GM10847 (cell line): ENCODE results near the gene KNDC1.

Source experiments
- POLR2A ChIP-seq: IDR thresholded peaks from 2 replicates; pipeline ENCODE4 v1.6.1; 2011; ENCODE audit not compliant: insufficient read length; ENCODE audit errors: extremely low read depth

Gene KNDC1

DNA sequence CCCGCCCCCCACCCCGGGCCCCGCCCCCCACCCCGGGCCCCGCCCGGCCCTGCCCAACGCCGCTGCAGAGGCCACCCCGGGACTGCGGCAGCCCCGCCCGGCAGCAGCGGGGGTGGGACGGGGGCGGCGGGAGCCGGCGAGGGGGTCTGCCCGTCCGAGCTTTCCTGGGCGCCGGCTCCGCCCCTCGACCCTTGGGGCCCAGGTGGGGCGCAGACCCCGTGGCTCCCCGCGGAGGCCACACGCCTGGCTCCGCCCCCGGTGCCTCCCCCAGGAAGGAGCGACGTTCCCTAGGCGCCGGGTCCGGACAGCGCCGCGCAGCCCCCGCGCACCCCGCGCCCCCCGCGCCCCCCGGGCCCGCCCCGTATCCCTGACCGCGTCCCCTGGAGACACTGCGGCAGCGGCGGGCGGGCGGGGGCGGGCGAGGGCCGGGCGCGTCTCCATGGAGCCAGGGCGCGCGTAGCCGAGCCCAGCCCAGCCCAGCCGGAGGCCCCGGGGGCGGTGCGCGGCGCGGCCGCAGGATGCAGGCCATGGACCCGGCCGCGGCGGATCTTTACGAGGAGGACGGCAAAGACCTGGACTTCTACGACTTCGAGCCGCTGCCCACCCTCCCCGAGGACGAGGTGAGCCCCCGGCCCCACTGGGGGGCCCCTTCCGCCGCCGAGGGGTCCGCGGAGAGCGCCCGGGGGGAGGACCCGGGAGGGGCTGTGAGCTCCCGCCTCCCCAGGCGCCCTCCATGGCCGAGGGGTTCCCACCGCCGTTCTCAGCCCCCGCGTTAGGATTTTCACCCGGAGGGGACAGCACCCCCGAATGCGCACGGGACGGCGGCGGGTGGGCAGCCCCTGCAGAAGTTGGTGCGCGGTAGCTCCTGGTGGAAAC, at the start of gene KNDC1:
TSS of gene KNDC1 (plus strand) at position 270 of the 876 bp plus-strand sequence. CDS start at position 519, 249 bp downstream.
- no peak for TF ChIP-seq POLR2A

DNA sequence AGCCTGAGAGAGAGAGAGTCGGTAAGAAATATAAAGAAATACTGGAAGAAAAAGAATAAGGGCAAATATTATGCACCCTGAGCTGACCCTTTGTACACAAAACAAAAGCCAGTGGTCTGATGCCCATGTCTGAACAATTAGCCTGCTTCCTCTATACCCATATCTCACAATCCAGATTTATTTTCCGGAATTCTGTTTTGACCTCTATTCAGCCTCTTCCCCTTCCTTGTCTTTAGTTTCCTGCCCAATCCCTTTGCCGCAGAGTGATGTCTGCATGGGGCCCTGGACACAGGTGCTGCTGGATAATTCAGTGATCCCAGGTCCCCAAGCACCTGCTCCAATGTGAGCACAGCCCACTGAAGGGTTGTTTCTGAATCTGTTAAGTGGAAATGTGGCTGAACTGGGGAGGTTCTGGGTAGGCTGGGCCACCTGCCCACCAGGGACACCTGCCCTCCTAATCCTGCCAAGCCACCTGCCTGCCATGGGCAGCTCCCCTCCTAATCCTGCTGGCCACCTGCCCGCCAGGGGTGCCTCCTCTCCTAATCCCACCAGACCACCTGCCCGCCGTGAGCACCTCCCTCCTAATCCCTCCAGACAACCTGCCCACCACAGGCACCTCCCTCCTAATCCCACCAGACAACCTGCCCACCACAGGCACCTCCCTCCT, 49.3 kb upstream of the KNDC1 start:
- TF ChIP-seq POLR2A, result no peak

GRCh38 chr10:133113146-133113830, 46.7 kb upstream of the KNDC1 start:
- no peak for TF ChIP-seq POLR2A

DNA sequence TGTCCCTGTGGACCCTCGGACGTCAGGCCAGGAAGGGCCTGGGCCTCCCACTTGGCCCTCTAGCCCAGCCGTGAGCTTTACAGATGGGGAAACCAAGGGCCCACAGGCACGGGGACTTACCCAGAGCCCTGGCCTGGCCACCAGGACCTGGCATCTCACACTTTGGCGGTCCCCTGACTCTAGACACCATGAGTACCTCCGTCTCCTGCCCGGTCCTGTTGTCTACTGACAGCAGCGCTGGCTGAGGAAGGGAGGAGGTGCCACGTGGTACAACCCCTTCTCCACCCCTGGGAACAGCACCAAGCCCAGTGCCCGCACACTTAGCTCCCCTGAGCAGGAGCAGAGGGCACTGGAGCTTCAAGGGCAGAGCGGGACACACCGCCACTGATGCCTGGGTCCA, 46.2 kb upstream of the KNDC1 start:
- no peak for TF ChIP-seq POLR2A

DNA sequence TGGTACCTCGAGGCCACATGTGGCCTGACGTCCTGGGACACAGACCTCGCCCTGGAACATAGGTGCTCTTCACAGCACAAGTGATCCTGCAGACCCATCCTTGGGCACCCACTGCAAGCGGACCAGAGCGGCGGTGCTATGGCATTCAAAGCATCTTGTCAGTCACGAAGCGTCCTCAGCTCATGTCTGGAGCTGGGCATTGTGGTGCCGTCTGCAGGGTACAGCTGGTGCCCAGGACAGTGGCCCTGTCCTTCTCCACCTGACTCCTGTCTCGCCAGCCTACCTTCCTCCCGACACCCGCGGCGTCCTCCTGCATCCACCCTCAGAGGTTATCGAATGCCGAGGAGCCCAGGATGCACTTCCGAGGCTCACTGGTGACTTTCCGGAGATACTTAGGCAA, 45.8 kb upstream of the KNDC1 start:
- no peak for TF ChIP-seq POLR2A

GRCh38 chr10:133114726-133115452, 45.1 kb upstream of the KNDC1 start:
- TF ChIP-seq POLR2A, result no peak

- TF ChIP-seq POLR2A, result no peak
Observed at GRCh38 chr10:133115453-133115842, 44.6 kb upstream of the KNDC1 start.

GRCh38 chr10:133115976-133116375, 44.0 kb upstream of the KNDC1 start:
- TF ChIP-seq POLR2A, result no peak

DNA sequence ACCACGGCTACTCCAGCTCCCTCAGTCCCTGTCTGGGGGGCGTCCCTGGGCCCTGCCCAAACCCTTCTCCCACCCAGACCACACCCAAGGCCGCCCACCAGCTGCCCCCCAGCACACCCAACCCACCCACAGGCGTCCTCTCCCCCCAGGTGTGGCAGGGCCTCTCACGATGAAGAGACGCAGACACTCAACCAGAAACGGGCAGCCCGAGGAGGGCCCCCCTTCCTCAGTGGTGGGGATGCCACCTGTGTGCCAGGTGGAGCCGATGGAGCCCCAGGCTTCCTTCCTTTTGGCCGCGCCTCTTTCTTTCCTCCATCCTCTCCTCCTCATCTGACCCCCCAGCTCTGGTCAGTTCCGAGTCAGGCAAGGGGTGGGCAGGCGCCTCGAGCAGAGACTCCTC, 43.6 kb upstream of the KNDC1 start:
- no peak for TF ChIP-seq POLR2A

DNA sequence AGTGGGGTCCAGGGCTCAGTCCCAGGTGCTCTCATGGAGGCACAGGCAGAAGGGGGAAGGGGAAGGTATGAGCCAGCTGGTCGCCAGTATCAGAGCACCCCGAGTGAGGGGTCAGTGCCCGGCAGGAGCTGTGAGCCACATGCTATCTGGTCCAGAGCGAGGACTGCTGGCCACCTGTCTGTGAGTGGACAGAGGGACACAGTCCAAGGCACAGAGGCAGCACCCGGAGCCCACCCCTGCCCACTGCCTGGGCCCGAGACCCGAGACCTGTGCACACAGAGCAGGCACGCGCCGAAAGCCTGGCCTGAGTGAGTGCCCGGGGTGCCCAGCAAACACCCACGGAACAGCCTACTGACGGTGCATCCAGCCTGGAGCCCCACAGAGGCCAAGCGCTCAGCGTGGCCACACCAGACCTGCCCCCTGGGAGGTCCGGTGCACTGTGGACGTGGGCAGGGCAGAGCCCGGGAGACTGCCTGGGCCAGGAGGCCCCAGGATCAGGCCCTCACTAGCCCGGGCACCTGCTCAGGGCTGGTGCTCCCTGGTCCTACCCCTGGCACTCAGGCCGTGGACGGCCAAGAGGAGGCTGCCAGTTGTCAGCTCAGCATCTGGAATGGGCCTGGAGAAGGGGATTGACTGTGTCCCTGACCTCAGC, 42.9 kb upstream of the KNDC1 start:
- TF ChIP-seq POLR2A, result no peak

DNA sequence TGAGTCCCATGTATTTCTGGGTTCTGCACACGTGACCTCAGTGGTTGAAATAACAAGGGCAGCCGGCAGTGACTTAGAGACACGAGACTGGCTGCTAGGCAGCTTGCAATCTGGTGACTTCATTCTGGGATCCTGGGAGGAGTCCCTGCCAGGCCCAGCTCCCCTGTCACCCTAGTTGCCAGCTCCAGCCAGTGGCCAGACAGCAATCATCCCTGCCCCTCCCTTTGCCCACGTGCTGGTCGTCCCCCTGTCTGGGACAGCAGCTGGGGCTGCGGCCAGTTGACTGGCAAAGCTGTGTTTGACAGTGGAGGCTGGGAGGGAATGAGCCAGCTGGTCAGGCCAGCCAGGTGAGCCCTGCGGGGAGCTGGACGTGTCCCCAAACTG, 42.3 kb upstream of the KNDC1 start:
- TF ChIP-seq POLR2A, result no peak

GRCh38 chr10:133121479-133121878, 38.5 kb upstream of the KNDC1 start:
- no peak for TF ChIP-seq POLR2A

DNA sequence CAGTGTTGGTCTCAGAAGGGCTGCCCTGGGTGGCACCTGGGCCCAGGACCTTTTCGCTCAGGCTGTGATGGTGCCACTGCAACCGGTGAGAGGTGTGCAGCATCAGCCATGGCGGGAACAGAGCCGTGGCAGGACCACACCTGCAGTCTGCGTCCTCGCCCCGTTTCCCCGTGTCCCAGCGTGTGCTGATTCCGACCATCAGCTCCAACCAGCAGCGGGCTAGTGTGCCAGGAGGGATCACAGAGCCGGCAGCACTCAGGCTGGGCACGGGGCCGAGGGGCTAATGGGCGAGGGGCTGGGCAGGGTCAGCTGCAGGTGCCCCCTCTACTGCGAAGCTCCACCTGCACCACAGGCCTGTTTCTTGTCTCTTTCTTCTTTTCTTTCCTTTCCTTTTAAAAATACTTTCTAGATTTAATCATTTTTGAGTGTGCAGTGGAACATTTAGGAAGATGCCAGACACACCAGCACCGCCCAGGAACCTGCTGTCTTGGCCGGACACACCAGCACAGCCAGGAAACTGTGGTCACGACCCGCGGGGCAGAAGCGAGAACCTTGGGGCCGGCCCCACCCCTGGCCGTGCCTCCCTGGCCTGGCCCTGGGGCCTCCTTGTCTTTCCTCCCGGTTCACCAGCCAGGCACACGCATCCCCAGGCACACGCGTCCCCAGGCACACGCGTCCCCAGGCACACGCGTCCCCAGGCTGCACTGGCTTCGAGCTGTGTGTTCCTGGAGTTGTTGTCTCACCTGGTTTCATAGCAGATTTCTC, 37.7 kb upstream of the KNDC1 start:
- no peak for TF ChIP-seq POLR2A
